H9 (cell line): ENCODE data around the gene IL20RA. TPM values are rescaled to one million over a fixed set of nuclear protein-coding genes. Genes with fewer than 3 reads are reported as not detected.

Experiments
- DNase-seq: peaks from one replicate; pipeline ENCODE4 v3.0.0-alpha.2; 2017
- H2AFZ ChIP-seq: one replicate; pipeline ENCODE4 v1.6.1; 2013; ENCODE audit warnings: mild to moderate bottlenecking, low read length, control low read depth, moderate library complexity
- H2AK5ac ChIP-seq: 2 replicates; pipeline ENCODE4 v1.6.1; 2013; ENCODE audit warnings: low read length, control low read depth, mixed read lengths; ENCODE audit not compliant: insufficient read length
- H2BK120ac ChIP-seq: one replicate; pipeline ENCODE4 v1.6.1; 2013; ENCODE audit warnings: low read depth, mild to moderate bottlenecking, low read length, control low read depth, inconsistent platforms; ENCODE audit not compliant: poor library complexity, severe bottlenecking
- H2BK12ac ChIP-seq: 2 replicates; pipeline ENCODE4 v1.6.1; 2013; ENCODE audit warnings: low read length, control low read depth, mixed read lengths, low read depth; ENCODE audit not compliant: insufficient read length
- H2BK15ac ChIP-seq: 2 replicates; pipeline ENCODE4 v1.6.1; 2013; ENCODE audit warnings: low read depth, low read length, control low read depth
- H2BK20ac ChIP-seq: one replicate; pipeline ENCODE4 v1.6.1; 2013; ENCODE audit warnings: low read depth, mild to moderate bottlenecking, low read length, control low read depth, inconsistent platforms; ENCODE audit not compliant: poor library complexity, severe bottlenecking
- H2BK5ac ChIP-seq: 2 replicates; pipeline ENCODE4 v1.6.1; 2013; ENCODE audit warnings: low read length, control low read depth, mixed read lengths; ENCODE audit not compliant: insufficient read length
- H3K14ac ChIP-seq: 2 replicates; pipeline ENCODE4 v1.6.1; 2013; ENCODE audit warnings: low read length, control low read depth; ENCODE audit not compliant: insufficient read depth
- H3K18ac ChIP-seq: 2 replicates; pipeline ENCODE4 v1.6.1; 2013; ENCODE audit warnings: low read depth, mild to moderate bottlenecking, mixed read lengths, low read length, control low read depth; ENCODE audit not compliant: insufficient read length
- H3K23ac ChIP-seq: 2 replicates; pipeline ENCODE4 v1.6.1; 2013; ENCODE audit warnings: low read length, control low read depth, mixed read lengths, low read depth; ENCODE audit not compliant: insufficient read length
- H3K23me2 ChIP-seq: 2 replicates; pipeline ENCODE4 v1.6.1; 2013; ENCODE audit warnings: low read depth, mild to moderate bottlenecking, mixed read lengths, low read length, control low read depth; ENCODE audit not compliant: insufficient read length, poor library complexity, severe bottlenecking
- H3K27ac ChIP-seq: 2 replicates; pipeline ENCODE4 v1.5.1; 2013; ENCODE audit warnings: low read length, control low read depth, mixed read lengths, low read depth; ENCODE audit not compliant: insufficient read length
- H3K27me3 ChIP-seq: 2 replicates; pipeline ENCODE4 v1.6.1; 2013; ENCODE audit warnings: low read length, control low read depth, inconsistent platforms; ENCODE audit not compliant: insufficient read depth
- H3K4ac ChIP-seq: 2 replicates; pipeline ENCODE4 v1.6.1; 2013; ENCODE audit warnings: low read depth, mild to moderate bottlenecking, control low read depth, inconsistent platforms, low read length, moderate library complexity
- H3K4me1 ChIP-seq: 2 replicates; pipeline ENCODE4 v1.6.1; 2013; ENCODE audit warnings: low read length, control low read depth, inconsistent platforms; ENCODE audit not compliant: insufficient read depth
- H3K4me2 ChIP-seq: 2 replicates; pipeline ENCODE4 v1.6.1; 2013; ENCODE audit warnings: low read length, control low read depth, mixed read lengths; ENCODE audit not compliant: insufficient read length, insufficient read depth
- H3K56ac ChIP-seq: 2 replicates; pipeline ENCODE4 v1.6.1; 2013; ENCODE audit warnings: low read depth, mild to moderate bottlenecking, mixed read lengths, low read length, control low read depth; ENCODE audit not compliant: insufficient read length
- H3K79me1 ChIP-seq: 2 replicates; pipeline ENCODE4 v1.6.1; 2013; ENCODE audit warnings: low read depth, mild to moderate bottlenecking, moderate library complexity, low read length, control low read depth, inconsistent platforms; ENCODE audit not compliant: insufficient read depth, poor library complexity, severe bottlenecking
- H3K79me2 ChIP-seq: 2 replicates; pipeline ENCODE4 v1.6.1; 2013; ENCODE audit warnings: low read length, control low read depth, inconsistent platforms; ENCODE audit not compliant: insufficient read depth
- H3K9ac ChIP-seq: 2 replicates; pipeline ENCODE4 v1.6.1; 2013; ENCODE audit warnings: low read length, control low read depth, mixed read lengths; ENCODE audit not compliant: insufficient read length; ENCODE audit errors: extremely low read depth
- H3K9me3 ChIP-seq: one replicate; pipeline ENCODE4 v1.6.1; 2013; ENCODE audit warnings: low read depth, low read length, inconsistent platforms; ENCODE audit not compliant: control insufficient read depth
- H3T11ph ChIP-seq: one replicate; pipeline ENCODE4 v1.6.1; 2013; ENCODE audit warnings: mild to moderate bottlenecking, low read length, control low read depth, inconsistent platforms
- H4K20me1 ChIP-seq: one replicate; pipeline ENCODE4 v1.6.1; 2013; ENCODE audit not compliant: control insufficient read depth, insufficient read length, insufficient read depth
- H4K5ac ChIP-seq: 2 replicates; pipeline ENCODE4 v1.6.1; 2013; ENCODE audit warnings: low read depth, mild to moderate bottlenecking, mixed read lengths, low read length, control low read depth; ENCODE audit not compliant: insufficient read length
- H4K8ac ChIP-seq: replicated peaks from 2 replicates; pipeline ENCODE4 v1.6.1; 2013; ENCODE audit warnings: low read length, control low read depth, mixed read lengths, low read depth; ENCODE audit not compliant: insufficient read length
- H4K91ac ChIP-seq: 2 replicates; pipeline ENCODE4 v1.6.1; 2013; ENCODE audit warnings: low read depth, mild to moderate bottlenecking, moderate library complexity, mixed read lengths, low read length, control low read depth; ENCODE audit not compliant: insufficient read length
- H3K27ac Mint-ChIP-seq, 3 experiments: 2 replicates in 2 of 3; 3 replicates in 1 of 3; pipeline ENCODE4 v1.8.0; 2020 to 2021; ENCODE audit warnings: mixed read lengths in 3 of 3, mild to moderate bottlenecking in 1 of 3, moderate library complexity in 1 of 3
- H3K27me3 Mint-ChIP-seq: 2 replicates; pipeline ENCODE4 v1.8.0; 2021; ENCODE audit warnings: low read depth, mild to moderate bottlenecking, moderate library complexity, mixed read lengths
- H3K36me3 Mint-ChIP-seq, 3 experiments: 2 replicates in 2 of 3; 3 replicates in 1 of 3; pipeline ENCODE4 v1.8.0; 2020 to 2021; ENCODE audit warnings: low read depth in 3 of 3, mixed read lengths in 3 of 3; ENCODE audit not compliant: insufficient read depth in 1 of 3
- H3K4me1 Mint-ChIP-seq, 2 experiments: 2 replicates each; pipeline ENCODE4 v1.8.0; 2020; ENCODE audit warnings: mixed read lengths in 2 of 2
- H3K4me3 Mint-ChIP-seq, 2 experiments: 2 replicates in 1 of 2; 3 replicates in 1 of 2; pipeline ENCODE4 v1.8.0; 2020 to 2021; ENCODE audit warnings: mild to moderate bottlenecking in 2 of 2, mixed read lengths in 2 of 2, moderate library complexity in 1 of 2
- H3K9me3 Mint-ChIP-seq, 2 experiments: 2 replicates in 1 of 2; 3 replicates in 1 of 2; pipeline ENCODE4 v1.8.0; 2020; ENCODE audit warnings: mild to moderate bottlenecking in 2 of 2, mixed read lengths in 2 of 2, moderate library complexity in 1 of 2
- CTCF ChIP-seq: fragments of 200-600 bp; sonication (generic); conservative IDR thresholded peaks from 3 replicates; pipeline ENCODE4 v1.8.0; 2021; ENCODE audit warnings: antibody characterized with exemption, mild to moderate bottlenecking
- WGBS: extraction: QIAGEN DNeasy Blood & Tissue Kit; methylation state at CpG from one replicate; pipeline ENCODE4 v1.1.7; 2013; ENCODE audit warnings: missing lambda C conversion rate, low lambda C conversion rate, mixed read lengths; ENCODE audit not compliant: insufficient read length; ENCODE audit errors: extremely low coverage; 5-methylcytosine and 5-hydroxymethylcytosine counted together
- total RNA-seq: library from RNA; stranded (reverse); gene quantifications from 2 replicates; pipeline ENCODE4 v1.2.1, GENCODE V29; 2021

Gene IL20RA
- total RNA-seq, 1 experiment from 2014 or later: 0.74 TPM

GRCh38 chr6:136955123-136955522 is 89.6 kb downstream of the IL20RA start:
- no peaks in the 10 kb centered on the region for H3K9me3 ChIP-seq
- H3K27ac ChIP-seq: peak overlapping the region; percentile 37
- no peak overlapping the region for H3K56ac ChIP-seq
- no peak overlapping the region for H3T11ph ChIP-seq
- H3K9me3 Mint-ChIP-seq: no peaks in the 10 kb centered on the region
- peaks cover 48 to 51% of the 10 kb centered on the region in 2 experiments for H3K4me1 Mint-ChIP-seq
- H3K27me3 Mint-ChIP-seq: peaks cover 8% of the 10 kb centered on the region; the same call in 1 of the 2 replicates
- H3K4me1 ChIP-seq: peaks cover 12% of the 10 kb centered on the region
- H2BK15ac ChIP-seq: no peak overlapping the region
- no peaks in the 10 kb centered on the region for H3K79me2 ChIP-seq
- H2BK20ac ChIP-seq: no peak overlapping the region
- no peak overlapping the region for H2AK5ac ChIP-seq
- no peaks in the 10 kb centered on the region for H4K20me1 ChIP-seq
- peak overlapping the region; percentile 6 to 85 (median 79); a peak in 5 of 7 replicates for H3K27ac Mint-ChIP-seq
- H3K27me3 ChIP-seq: no peaks in the 10 kb centered on the region
- H2AFZ ChIP-seq: no peak overlapping the region
- H3K36me3 Mint-ChIP-seq: no peaks in the 10 kb centered on the region
- TF ChIP-seq CTCF: no peak
- no peak overlapping the region for H2BK5ac ChIP-seq
- no peak overlapping the region for H4K5ac ChIP-seq
- H3K4me3 Mint-ChIP-seq: peak overlapping the region in 1 of 2 experiments; percentile 5; a peak in 2 of 5 replicates
- no peaks in the 10 kb centered on the region for H3K79me1 ChIP-seq
- no peak overlapping the region for H3K4ac ChIP-seq
- H3K18ac ChIP-seq: no peak overlapping the region
- no peak overlapping the region for H2BK120ac ChIP-seq
- H3K4me2 ChIP-seq: no peak overlapping the region
- no peak for DNase-seq
- no peaks in the 10 kb centered on the region for H3K23me2 ChIP-seq
- no peak overlapping the region for H3K9ac ChIP-seq
- H2BK12ac ChIP-seq: no peak overlapping the region
- H3K14ac ChIP-seq: no peak overlapping the region
- no CpG with 5 or more reads among the region's 3 CpGs for WGBS
- no peak overlapping the region for H3K23ac ChIP-seq
- no peak overlapping the region for H4K91ac ChIP-seq
- H4K8ac ChIP-seq: no peak overlapping the region
